Fibroblast of lung (primary cell): ENCODE measurements around the gene EOGT. TPM values are rescaled to one million over a fixed set of nuclear protein-coding genes. Genes with fewer than 3 reads are reported as not detected.

ENCODE experiments used
- DNase-seq, 2 donors: peaks; one replicate each; pipeline versions ENCODE4 v3.0.0 to v3.0.0-alpha.2; 2010; ENCODE audit warnings: low read depth in 2 of 2
- H2AFZ ChIP-seq: 2 replicates; pipeline ENCODE4 v1.5.1; 2012; ENCODE audit warnings: low read length, control low read depth, inconsistent platforms
- H3K27ac ChIP-seq: 2 replicates; pipeline ENCODE4 v1.5.1; 2011; ENCODE audit warnings: low read length, control low read depth; ENCODE audit not compliant: insufficient read depth
- H3K27me3 ChIP-seq: 2 replicates; pipeline ENCODE4 v1.5.1; 2011; ENCODE audit warnings: mild to moderate bottlenecking, low read length; ENCODE audit not compliant: control insufficient read depth, insufficient read depth
- H3K36me3 ChIP-seq: 2 replicates; pipeline ENCODE4 v1.5.1; 2011; ENCODE audit warnings: low read length; ENCODE audit not compliant: control insufficient read depth, insufficient read depth
- H3K4me1 ChIP-seq: 2 replicates; pipeline ENCODE4 v1.5.1; 2011; ENCODE audit warnings: low read length; ENCODE audit not compliant: control insufficient read depth, insufficient read depth; ENCODE audit errors: extremely low read depth
- H3K4me2 ChIP-seq: 2 replicates; pipeline ENCODE4 v1.5.1; 2011; ENCODE audit warnings: low read length, control low read depth; ENCODE audit not compliant: insufficient read depth; ENCODE audit errors: extremely low read depth
- H3K4me3 ChIP-seq, 4 experiments: fragments of 200-600 bp in 1 of 4; sonication (generic) in 1 of 4; replicated peaks in 1 of 4; 2 replicates each; pipeline ENCODE4 v1.5.1; 2011 to 2016; ENCODE audit warnings: low read length in 4 of 4, low read depth in 3 of 4, mild to moderate bottlenecking in 3 of 4, control low read depth in 2 of 4, inconsistent platforms in 1 of 4, mixed read lengths in 1 of 4; ENCODE audit not compliant: insufficient read depth in 1 of 4; ENCODE audit errors: control extremely low read depth in 1 of 4
- H3K79me2 ChIP-seq: 2 replicates; pipeline ENCODE4 v1.5.1; 2012; ENCODE audit warnings: mild to moderate bottlenecking, low read length, inconsistent platforms; ENCODE audit not compliant: control insufficient read depth, insufficient read depth
- H3K9ac ChIP-seq: 2 replicates; pipeline ENCODE4 v1.5.1; 2011; ENCODE audit warnings: mild to moderate bottlenecking, low read length, control low read depth; ENCODE audit not compliant: insufficient read depth
- H3K9me3 ChIP-seq: 2 replicates; pipeline ENCODE4 v1.5.1; 2012; ENCODE audit warnings: low read depth, low read length; ENCODE audit not compliant: control insufficient read depth, insufficient read depth
- H4K20me1 ChIP-seq: 2 replicates; pipeline ENCODE4 v1.5.1; 2011; ENCODE audit warnings: low read length; ENCODE audit not compliant: control insufficient read depth, insufficient read depth; ENCODE audit errors: extremely low read depth
- EZH2 ChIP-seq: IDR thresholded peaks from 2 replicates; pipeline ENCODE4 v1.5.1; 2012; ENCODE audit warnings: low read length, control low read depth, mild to moderate bottlenecking; ENCODE audit errors: missing control alignments
- polyA plus RNA-seq, 2 donors: library from polyadenylated mRNA; depleted of rRNA in 1 of 2; stranded (reverse) in 1 of 2; unstranded in 1 of 2; fragments of >200 nt; gene quantifications; 2 replicates each; pipeline ENCODE4 v1.2.1, GENCODE V29; 2011 to 2012; ENCODE audit warnings: missing spikeins in 1 of 2
- total RNA-seq: library from RNA; depleted of rRNA; stranded (reverse); fragments of >200 nt; gene quantifications from 2 replicates; pipeline ENCODE4 v1.2.1, GENCODE V29; 2014
- TF ChIP-seq, protein P1 (sequence below), 2 donors: IDR thresholded peaks in 1 of 2; conservative IDR thresholded peaks in 1 of 2; 1 replicate in 1 of 2; 2 replicates in 1 of 2; pipeline ENCODE4 v1.5.1; 2011 to 2012; ENCODE audit warnings: low read length in 2 of 2, control low read depth in 1 of 2, inconsistent platforms in 1 of 2, low read depth in 1 of 2, mild to moderate bottlenecking in 1 of 2

The EOGT gene
- total and polyA plus RNA-seq, 2 donors (not counting 1 experiment from before 2014, with no cell fraction given): 30.6 to 50.9 TPM

DNA sequence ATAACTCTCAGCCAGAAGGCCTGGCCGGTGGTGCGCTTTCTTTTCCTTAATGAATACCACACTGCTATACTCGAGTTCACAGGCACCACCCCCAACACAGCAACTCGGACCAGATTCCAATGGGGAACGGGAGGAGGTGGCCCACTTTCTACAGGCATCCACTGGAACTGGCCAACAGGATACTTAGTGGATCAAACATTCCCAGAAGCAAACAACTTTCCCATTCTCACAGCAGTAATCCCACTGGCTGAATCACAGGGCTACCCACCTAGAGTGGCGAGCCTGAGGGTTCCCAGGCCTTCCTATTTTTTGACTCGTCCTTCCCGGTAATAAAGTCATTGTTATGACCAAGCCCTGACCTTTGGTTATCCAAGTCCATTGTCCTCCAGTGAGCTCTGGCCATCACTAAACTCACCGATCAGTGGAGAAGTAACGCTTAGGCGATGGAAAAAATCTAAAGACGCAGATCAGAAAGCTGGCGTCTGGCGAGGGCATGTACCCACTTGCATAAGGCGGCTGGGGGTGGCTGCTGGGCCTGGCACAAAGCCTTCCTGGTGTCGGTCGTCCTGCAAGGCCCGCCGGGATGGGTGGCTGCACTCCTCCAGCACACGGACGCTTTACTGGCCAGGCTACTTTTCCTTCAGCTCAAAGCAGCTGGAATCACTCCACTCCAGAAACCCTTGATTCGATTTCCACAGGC is 1.2 kb downstream of the EOGT start:
- peak; percentile 53 to 71 for DNase-seq
- Histone ChIP-seq H2AFZ (peak overlapping the region; percentile 10), H3K4me3 (peak overlapping the region; percentile 34 to 71 (median 58)), H3K9ac (peak overlapping the region; percentile 96), H3K36me3 (peaks cover 4% of the 10 kb centered on the region), H3K4me2 (peak overlapping the region; percentile 94), H3K27ac (peak overlapping the region; percentile 95), H4K20me1 (no peaks in the 10 kb centered on the region), H3K4me1 (peaks cover 13% of the 10 kb centered on the region), H3K27me3 (no peaks in the 10 kb centered on the region), H3K79me2 (no peaks in the 10 kb centered on the region), H3K9me3 (no peaks in the 10 kb centered on the region)
- TF ChIP-seq, protein P1, sequence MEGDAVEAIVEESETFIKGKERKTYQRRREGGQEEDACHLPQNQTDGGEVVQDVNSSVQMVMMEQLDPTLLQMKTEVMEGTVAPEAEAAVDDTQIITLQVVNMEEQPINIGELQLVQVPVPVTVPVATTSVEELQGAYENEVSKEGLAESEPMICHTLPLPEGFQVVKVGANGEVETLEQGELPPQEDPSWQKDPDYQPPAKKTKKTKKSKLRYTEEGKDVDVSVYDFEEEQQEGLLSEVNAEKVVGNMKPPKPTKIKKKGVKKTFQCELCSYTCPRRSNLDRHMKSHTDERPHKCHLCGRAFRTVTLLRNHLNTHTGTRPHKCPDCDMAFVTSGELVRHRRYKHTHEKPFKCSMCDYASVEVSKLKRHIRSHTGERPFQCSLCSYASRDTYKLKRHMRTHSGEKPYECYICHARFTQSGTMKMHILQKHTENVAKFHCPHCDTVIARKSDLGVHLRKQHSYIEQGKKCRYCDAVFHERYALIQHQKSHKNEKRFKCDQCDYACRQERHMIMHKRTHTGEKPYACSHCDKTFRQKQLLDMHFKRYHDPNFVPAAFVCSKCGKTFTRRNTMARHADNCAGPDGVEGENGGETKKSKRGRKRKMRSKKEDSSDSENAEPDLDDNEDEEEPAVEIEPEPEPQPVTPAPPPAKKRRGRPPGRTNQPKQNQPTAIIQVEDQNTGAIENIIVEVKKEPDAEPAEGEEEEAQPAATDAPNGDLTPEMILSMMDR (conservative IDR thresholded peaks at IDR 0.05 in 1 of 2, IDR thresholded peaks at IDR 0.05 in 1 of 2; ENCODE audit: low read depth in 1 of 2, low read length in 2 of 2): no peak
- TF ChIP-seq EZH2: no peak

DNA sequence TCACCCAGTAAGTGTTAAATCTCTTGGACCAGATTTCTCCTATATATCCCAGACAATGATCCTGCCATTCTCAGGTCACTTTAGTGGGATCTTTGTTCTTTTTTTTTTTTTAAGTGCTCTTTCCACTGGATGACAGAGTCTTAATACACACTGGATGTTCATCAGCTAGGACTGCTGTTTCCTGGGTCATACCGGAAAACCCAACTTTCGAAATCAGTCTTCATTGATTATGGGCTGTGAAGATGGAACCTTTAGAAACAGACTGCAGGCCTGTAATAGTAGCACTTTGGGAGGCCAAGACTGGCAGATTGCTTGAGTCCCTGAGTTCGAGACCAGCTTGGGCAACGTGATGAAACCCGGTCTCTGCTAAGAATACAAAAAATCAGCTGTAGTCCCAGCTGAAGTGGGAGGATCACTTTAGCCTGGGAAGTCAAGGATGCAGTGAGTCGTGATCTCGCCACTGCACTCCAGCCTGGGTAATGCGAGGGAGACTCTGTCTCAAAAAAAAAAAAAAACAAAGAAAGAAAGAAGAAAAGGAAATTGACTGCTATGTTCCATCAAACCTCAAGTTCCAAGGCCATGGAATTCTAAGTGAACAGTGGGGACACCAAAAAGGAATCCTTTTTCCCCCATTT is 2.3 kb downstream of the EOGT start:
- no peak overlapping the region for H3K9ac ChIP-seq
- H2AFZ ChIP-seq: no peak overlapping the region
- peak overlapping the region; percentile 95 for H3K27ac ChIP-seq
- no peaks in the 10 kb centered on the region for H3K79me2 ChIP-seq
- no peaks in the 10 kb centered on the region for H4K20me1 ChIP-seq
- no peaks in the 10 kb centered on the region for H3K9me3 ChIP-seq
- peak in 1 of 2 donors; percentile 32 for DNase-seq
- peaks cover 4% of the 10 kb centered on the region for H3K36me3 ChIP-seq
- H3K4me1 ChIP-seq: peaks cover 13% of the 10 kb centered on the region
- H3K4me3 ChIP-seq: peak overlapping the region in 1 of 4 experiments; percentile 71
- H3K27me3 ChIP-seq: no peaks in the 10 kb centered on the region
- no peak for TF ChIP-seq EZH2
- TF ChIP-seq, protein P1 (conservative IDR thresholded peaks at IDR 0.05 in 1 of 2, IDR thresholded peaks at IDR 0.05 in 1 of 2; ENCODE audit: low read depth in 1 of 2, low read length in 2 of 2): no peak
- H3K4me2 ChIP-seq: peak overlapping the region; percentile 94

DNA sequence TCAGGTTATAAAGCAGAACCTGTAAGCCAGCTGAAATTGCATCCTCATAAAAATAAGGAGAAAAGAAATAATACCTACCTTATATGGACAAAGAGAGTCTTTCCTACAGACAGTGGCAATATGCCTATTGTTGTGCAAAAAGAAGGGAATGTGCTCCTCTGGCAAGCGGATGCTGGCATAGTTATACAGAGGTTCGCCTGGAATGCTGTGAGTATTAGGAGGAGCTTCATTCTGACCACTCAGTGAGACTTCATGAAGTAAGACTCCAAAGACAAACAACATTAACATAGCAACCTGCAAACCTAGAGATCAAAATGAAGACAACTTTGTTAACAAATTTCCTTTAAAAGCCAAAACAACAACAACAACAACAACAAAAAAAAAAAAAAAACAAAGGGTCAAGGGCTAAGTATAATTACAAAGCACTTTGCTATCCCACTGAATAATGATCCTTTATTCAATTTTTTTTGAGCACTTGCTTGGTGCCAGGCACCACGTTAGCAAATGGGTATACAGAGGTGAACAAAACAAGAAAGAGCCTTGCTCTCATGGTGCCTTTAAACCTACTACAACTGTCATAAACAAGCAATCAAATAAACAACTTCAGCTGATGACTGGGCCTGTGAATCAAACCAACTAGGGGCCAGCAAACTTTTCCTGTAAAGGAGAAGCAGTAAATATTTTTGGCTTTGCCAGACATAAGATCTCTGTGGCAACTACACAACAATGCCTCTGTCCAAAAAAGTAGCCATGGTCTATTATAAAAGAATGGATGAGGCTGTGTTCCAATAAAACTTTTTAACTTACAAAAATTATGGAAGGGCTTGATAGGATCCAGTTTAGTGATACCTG is 3.7 kb downstream of the EOGT start:
- H3K9me3 ChIP-seq: no peaks in the 10 kb centered on the region
- peaks cover 13% of the 10 kb centered on the region for H3K4me1 ChIP-seq
- no peak overlapping the region for H3K9ac ChIP-seq
- no peaks in the 10 kb centered on the region for H3K79me2 ChIP-seq
- H3K4me2 ChIP-seq: no peak overlapping the region
- peak overlapping the region; percentile 63 for H3K27ac ChIP-seq
- no peak overlapping the region for H3K4me3 ChIP-seq
- no peaks in the 10 kb centered on the region for H3K27me3 ChIP-seq
- peaks cover 4% of the 10 kb centered on the region for H3K36me3 ChIP-seq
- H2AFZ ChIP-seq: no peak overlapping the region
- DNase-seq: peak; percentile 94 to 97
- TF ChIP-seq EZH2: no peak
- TF ChIP-seq, protein P1 (conservative IDR thresholded peaks at IDR 0.05 in 1 of 2, IDR thresholded peaks at IDR 0.05 in 1 of 2; ENCODE audit: low read depth in 1 of 2, low read length in 2 of 2): no peak
- no peaks in the 10 kb centered on the region for H4K20me1 ChIP-seq
